Putamen (tissue), 1 donor: ENCODE results near the gene GNA12.

ENCODE experiments used
- DNase-seq: peaks from one replicate; pipeline ENCODE4 v3.0.0-alpha.2; 2016; ENCODE audit warnings: low spot score

GNA12 gene

DNA sequence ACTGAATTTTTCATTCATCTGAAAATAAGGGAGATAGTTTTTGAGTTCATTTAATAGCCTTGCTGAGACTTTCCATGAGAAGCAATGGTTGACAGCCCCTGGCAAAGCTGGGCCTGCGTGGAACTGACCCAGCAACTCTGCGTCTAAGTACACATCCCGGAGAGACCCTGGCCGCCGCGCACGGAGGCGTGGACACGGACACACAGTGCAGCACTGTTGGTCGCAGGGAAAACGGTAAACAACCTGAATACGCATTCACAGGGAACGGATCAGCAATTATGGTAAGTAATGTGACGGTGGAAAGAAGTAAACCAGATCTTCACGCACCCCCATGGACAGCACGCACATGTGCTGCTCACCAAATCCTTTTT lies 28.2 kb downstream of the GNA12 start:
- no peak for DNase-seq

DNA sequence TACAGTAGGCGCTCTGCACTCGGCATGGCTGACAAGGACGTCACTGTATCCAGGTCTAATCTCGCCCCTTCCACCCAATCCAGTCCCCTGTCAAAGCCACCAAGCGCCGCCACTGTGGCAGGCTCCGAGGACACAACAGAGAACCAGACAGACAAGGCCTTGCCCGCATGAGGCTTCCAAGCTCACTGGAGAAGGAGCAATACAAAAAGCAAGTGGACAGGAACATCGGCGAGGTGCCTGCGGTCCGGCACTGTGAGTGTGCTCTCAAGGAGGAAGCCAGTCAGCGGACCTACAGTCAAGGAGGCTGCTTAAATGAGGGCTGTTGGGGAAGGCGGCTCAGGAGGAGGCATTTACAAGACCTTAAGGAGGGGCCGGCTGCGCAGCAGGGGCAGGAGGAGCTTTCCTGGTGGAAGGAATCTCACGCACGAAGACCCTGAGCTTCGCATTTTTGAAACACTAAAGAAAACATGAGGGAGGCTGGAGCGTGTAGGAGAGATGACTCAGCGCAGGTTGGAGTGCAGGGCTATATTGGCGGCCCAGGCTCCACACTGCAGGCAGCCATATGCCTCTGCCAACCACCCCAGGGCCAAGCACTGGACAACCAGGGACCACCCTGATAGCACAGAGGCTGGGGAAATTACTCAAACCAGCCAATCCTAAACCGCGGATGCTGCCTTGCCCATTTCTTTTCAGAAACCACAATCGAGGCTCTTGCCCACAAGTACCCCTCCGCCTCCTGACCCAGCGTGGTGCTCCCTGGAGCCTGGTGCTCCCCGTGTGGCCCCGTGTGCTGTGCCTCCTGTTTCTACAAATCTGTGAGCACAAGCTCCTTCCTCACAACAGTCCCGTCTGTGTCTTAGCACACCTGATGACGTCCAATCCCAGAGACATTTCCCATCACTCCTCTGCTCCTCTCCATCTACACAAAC lies 28.9 kb downstream of the GNA12 start:
- no peak for DNase-seq

DNA sequence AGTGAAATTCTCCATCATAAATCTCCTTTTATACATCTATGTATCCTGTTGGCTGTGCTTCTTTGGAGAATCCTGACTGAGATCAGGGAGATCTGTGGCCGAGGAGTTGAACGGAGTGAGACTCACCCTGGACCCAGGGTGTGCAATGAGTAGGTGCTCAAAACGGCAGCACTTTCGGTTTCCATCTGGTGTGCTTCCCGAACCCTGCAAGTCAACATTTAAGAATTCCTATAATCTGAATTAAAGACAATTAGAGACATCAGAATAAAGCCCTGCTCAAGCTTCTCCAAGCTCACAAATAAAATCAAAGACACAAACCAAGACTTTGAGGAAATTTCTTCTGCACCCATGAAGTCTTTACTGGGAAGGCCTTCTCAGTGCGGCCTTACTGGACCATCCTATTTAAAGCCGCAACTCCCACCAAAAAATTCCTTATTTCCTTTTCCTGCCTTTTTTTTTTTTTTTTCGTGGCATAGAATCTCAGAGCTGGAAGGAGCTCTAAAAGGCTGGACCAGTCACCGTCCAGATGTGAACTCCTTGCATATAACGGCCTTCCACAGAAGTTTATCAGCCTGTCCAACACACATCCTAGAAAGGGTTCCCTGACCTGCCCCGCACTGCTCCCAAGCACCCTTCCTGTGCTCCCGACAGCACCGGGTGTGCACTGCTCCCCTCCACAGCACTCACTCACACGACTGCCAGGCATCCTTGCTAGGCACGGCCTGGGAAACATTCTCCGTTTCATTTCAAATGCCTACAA lies 29.7 kb downstream of the GNA12 start:
- DNase-seq = no peak

DNA sequence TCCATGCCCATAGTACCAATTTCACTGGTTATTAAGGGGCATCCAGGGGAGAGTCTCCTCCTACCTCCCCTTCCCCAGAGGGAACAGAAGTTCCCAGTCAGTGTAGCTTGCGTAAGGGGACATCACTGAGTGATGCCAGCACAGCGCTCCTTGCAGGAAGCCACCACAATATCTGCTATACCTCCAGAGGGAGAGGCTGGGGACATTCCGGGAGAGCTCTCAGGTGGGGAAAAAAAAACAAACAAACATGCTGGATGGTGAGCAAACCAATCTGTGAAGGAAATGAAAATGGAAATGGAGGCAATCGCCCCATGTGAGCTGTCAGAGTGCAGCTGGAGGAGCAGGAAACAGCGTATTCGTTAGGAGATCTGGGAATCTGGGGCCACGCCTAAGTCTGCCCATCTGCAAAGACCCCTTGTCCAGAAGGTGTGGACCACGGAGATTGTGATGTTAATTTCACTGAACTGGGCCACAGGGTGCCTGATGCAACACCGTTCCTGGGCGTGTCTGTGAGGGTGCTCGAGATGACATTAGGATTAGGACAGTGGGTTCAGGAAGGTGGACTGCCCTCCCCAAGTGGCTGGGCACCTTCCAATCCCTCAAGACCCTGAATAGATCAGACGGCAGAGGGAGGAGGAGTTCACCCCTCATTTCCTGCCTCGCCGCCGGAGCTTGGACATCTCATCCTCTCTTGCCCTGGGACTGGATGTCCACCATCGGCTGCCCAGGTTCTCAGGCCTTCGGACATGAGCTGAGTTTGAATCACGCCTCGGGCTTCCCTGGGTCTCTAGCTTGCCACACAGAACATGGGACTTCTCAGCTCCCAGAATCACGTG lies 30.5 kb downstream of the GNA12 start:
- no peak for DNase-seq

DNA sequence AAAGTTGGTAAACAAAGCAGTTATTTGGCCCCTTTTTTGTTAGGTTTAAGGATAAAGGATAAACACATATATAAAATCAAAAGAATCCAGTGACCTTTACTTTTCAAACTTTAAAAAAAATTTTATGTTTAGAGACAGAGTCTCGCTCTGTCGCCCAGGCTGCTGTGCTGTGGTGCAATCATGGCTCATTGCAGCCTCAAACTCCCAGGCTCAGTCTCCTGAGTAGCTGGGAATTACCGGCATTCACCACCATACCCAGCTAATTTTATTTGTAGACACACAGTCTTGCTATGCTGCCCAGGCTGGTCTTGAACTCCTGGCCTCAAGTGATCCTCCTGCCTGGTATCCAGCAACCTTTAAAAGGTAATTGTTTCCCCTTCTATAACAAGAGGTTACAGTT lies 31.3 kb downstream of the GNA12 start:
- no peak for DNase-seq

DNA sequence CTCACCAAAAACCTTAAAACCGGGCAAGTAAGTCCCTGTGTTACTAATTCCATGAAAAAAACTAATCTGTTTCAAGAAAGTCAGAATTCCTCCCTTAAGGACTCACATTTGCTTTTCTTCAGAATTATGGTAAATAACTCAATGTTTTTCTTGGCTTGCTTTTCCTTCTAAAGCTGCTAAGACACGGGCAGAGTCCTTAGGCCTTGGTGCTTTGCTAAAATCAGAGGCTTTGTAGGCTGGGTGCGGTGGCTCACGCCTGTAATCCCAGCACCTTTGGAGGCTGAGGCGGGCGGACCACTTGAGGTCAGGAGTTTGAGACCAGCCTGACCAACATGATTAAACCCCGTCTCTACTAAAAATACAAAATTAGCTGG lies 32.0 kb downstream of the GNA12 start:
- DNase-seq = no peak

DNA sequence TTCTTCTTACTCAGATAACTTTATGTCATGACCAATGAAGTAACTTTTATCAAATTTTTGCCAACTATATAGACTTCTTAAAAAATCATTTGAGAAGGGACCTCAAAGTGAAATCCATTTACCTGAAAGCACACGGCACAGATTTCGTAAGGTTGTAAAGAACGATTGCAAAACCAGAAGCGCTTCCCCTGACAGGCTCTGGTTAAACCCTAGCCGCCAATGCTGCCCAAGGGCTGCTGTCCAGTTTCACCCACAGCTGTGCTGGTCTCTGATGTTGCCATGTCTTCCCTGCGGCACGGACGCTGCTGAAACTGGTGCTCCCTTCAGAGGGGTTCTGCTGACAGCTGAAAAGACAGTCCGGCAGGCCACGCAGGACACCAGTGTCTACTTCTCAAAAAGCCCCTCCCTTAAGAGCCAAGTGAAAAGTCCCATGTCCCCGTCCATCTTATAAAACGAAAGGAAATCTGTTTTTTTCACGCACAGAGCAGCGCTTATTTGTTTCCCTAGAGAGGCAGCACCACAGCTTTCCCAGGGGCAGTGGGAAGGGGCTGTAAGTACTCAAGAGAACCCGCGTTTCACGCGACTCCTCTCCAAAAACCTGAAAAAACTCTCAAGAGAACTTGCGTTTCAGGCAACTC lies 32.5 kb downstream of the GNA12 start:
- no peak for DNase-seq

DNA sequence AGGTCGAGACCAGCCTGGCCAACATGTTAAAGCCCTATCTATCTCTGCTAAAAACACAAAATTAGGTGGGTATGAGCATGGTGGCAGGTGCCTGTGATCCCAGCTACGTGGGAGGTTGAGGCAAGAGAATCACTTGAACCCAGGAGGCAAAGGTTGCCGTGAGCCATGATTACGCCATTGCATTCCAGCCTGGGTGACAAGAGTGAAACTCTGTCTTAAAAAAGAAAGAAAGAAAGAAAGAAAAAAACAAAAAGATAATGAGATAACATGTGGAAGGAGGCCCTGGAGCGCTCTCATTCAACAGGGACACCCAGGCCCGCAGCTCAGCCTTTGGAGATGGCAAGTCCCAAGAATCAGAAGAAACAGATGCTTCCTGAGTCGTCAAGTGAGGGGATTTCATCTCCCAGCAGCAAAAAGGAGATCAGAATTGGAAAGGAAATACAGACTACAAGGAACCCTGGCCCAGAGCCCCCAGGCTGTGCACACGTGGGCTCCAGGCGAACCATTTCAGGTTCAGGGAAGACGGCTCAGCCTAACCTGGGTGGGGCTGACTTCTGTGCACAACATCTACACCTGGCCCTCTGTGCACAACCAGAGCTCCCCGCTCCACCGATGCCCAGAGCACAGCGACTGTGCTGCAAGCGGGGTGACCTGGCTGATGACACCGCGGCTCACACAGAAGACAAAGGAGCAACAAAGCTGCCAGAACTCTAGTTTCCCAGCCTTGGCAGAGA lies 33.3 kb downstream of the GNA12 start:
- no peak for DNase-seq

DNA sequence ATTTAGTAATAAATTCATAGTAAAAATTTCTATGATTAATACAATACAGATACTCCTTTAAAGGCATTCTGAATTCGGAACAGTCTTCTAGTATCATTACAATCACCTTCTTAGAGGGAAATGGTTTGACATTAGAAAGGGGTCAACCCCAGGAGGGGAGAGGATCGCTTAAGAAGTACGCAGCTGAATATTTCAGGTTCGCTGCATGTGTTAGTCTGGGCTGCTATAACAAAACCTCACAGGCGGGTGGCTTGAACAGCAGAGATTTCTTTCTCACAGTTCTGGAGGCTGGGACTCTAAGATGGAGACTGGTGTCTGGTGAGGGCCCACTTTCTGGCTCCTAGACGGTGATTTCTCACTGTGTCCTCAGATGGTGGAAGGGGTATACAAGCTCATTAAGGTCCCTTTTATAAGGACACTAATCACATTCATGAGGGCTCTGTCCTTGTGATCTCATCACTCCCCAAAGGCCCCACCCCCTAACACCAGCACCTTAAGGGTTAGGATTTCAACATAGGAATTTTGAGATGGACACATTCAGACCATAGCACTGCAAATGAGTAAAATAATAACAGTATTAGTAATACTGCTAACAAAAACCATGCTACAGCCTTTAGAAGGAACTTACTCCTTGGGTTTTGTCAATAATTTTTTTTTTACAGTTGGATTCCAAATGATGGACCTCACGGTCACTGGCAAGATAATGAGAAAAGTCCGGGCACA lies 34.0 kb downstream of the GNA12 start:
- no peak for DNase-seq

DNA sequence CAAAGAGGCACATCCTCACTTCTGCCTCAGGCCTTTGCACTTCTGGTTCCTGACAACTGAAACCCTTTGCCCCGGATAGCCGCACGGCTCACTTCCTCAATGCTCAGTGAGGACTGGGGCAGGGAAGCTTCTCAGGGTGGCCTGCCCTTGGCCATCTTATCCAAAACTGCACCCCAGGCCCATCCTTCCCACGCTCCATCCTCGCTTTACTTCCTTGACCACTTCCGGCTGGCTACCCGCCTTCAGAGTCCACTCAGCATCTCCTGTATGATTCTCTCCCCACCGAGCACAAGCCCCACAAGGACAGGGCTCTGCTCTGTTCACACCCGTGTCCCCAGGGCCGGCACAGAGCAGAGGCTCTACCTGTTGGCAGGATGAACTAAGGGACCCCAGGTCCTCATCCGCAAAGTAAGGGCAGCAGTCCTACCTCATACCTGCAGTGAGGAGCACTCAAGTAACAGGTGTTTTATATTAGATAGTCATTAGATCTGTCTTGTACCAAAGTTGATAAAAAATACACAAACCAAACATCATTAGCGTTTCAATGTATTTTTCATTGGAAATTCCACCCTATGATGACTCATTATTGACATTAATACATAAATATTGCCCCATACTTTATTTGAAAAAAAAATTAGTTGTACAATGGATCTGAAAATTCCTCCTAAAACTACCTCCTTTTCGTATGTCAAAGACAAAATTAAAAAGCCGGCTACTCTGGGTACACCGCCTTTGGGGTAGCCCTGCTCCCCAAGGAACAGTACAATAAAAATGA lies 35.0 kb downstream of the GNA12 start:
- DNase-seq = no peak

DNA sequence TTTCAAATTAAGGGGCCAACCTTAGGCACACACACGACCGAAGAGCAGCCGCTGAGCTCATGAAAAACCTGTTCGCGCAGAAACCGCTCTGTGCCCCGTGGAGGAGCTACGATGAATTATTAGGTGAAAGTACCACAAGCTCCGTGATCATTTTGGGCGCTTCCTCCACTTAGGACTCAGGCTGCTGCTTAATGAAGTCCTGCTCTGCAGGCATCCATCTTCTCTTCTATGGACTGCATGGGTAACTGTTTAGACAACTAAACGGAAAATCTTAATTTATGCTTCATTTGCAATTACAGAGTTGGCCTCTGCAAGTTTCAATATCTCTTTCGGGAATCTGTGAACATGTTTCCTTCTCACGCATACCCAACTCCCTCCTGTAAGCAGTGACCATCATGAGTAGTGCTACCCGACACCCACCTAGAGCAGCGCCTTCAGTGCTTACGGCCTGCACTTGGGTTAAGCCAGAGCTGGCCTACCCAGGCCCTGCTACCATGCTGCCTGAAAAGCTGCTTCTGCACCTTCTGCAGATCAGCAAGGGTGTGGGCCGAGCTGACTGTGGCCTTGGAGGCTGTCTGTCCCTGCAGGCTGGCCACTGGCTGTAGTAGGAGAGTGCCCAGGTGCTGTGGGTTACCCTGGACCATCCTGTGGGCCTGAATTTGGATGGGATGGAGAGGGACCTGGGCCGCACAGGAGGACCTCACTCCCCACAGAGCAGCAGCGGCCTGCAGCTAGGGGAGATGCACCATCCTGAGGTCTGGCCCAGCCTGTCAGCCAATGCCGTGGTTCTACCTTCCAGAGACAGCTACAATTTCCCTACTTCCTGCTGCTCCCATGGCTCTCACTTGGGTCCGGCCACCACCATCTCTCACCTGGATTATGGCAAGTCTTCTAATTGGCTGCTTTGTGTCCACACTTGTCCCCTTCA lies 36.0 kb downstream of the GNA12 start:
- DNase-seq = no peak

DNA sequence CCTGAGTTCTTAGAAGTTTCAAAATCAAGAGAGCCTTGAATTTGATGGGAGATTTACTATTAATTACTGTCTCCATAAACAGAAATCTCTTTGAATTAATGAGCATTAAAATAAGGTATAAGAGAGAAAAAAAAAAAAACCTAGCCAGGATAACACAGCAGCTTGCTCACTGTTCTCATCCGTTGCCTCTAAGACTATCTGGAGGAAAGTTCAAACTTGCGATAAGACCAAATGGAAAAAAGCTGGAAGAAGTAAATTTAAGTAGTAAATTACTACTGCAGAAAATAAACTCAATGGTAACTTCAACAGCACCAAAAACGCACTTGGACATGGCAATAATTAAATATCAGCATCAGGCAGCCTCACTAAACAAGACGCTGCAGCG lies 36.7 kb downstream of the GNA12 start:
- no peak for DNase-seq

DNA sequence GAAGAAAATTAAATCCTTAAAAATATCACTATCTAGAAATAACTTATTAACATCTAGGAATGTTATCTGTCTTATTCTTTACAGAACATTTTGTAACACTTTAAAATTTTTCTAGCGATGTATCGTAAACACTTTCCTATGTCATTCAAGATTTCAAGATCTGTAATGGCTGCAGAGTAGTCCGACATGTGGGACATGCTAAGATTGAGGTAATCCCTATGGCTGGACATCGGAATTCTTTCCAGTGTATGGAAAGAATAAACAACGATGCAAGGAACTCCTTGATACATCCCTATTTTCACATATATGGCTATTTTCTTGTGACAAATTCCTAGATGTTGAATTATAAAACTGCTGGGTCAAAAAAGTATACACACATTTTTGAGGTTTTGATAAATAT lies 37.5 kb downstream of the GNA12 start:
- no peak for DNase-seq

DNA sequence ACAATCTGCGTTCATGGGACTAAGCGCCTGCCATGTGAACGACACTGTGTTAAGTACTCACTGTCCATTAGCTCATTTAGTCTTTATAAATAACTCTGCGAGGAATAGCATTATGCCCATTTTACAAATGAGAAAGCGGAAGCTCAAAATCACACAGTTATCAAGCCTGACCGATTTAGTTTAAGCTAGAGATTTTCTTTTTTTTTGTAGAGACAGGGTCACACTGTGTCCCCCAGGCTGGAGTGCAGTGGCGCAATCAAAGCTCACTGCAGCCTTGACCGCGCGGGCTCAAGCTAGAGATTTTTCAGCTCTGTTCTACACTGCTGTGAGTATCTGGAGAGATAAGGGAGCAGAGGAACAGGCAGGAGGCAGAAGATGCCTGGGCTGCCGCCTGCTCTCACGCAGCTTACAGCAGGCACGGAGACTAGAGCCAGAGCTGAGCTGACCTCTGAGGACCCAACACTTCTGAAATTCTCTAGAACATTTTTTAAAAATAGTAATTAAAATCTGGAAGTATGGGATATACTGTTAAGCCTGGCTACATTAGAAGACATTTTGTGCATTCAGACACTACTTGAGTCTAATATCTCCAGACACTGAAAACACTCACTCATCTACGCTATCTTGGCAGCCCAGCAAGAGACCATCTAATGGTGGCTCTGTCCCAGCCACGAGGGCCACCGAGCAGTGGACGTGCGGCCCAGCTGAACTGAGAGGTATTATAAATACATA lies 38.7 kb downstream of the GNA12 start:
- no peak for DNase-seq

DNA sequence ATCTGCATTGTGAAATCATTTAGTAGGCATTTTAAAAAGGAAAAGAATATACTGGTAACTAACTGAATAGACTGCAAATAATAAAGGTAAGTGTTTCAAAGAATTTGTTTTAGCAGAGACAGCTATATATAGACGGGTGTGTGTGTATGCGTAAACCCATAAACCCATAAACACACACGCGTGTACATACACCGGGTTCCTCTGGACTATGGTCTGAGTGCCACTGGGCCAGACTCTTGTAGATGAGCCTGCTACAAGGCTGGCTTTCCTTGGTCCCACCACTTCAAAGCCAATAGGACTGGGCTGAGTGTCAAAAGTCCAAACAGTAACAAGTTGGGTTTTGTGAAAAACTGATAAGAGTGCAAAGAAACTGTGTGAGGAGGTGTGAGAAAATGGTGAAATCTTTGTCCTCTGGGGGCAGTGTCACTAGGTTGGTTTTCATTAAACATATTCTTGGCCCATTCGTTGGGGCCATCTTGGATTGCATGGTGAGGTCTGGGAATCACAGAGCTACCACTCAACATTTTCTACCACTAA lies 39.8 kb downstream of the GNA12 start:
- no peak for DNase-seq

DNA sequence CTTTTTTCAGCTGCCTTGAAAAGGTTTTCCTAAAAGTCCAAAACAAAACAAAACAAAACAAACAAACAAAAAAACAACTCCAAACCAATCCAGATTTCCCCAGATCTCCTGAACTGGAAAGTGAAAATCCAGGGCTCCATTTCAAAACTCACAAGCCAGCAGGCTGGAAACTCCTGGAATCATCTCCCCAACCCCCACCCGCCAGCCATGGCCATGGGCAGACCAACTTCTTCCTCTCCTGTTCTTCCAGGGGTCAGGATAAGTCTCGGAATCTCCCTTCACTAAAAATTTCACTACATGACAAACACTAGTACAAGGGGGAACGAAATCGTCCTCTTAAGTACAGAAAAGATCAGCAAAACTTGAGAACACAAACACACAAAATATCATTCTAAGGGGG lies 40.4 kb downstream of the GNA12 start:
- DNase-seq = no peak

DNA sequence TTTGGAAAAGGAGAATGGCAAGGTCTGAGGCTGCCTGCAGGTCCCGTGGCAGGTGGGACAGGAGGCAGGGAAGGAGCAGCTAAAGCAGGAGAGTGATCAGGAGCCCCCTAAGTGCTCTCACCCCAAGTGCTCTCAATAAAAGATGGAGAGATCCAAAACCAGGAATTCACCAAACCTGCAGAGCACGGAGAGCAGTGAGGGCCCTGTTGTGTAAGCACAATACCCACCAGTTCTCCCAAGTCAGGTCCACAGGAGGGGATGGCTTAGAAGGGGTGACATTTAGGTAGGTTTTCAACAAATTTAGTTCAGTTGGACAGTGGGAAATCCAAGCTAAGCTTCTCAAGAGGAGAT lies 40.8 kb downstream of the GNA12 start:
- no peak for DNase-seq
